ENCODE data around the gene TYROBP.

The TYROBP gene

DNA sequence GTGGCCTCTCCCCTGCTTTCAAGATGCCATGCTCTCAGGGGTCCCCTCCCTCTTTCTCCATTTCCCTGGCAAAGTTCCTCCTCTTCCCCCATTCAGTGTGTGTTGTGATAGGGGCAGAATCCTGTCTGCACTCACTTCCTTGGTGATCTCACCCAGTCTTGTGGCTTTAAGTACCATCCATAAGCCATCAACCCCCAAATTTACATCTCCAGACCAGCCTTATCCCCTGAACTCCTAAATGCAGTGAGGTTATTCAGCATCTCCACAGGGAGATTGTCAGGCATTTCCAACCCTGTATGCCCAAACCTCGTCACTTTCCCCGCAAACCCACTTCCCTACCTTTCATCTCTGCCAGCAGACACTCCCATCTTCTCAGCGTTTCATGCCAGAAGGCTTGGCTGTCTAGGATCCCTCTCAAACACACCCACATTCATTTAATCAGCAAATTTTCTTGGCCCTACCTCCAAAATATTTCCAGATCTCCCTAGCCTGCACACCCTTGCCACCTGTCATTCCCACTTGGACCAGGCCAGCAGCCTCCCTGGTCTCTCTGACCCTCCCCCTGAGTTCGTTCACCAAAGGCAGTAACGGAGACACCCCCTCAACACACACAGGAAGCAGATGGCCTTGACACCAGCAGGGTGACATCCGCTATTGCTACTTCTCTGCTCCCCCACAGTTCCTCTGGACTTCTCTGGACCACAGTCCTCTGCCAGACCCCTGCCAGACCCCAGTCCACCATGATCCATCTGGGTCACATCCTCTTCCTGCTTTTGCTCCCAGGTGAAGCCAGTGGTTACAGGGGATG, 6.0 kb downstream of the TYROBP start, which contains the start of gene HCST:
Gene HCST (plus strand): TSS at position 676 of the 808 bp plus-strand sequence. CDS start 65 bp downstream, at position 741.
- Histone ChIP-seq H3K4me3 (ENCODE audit: low read depth, low read length, poor library complexity, severe bottlenecking) (peak within 1 kb of the TSS; percentile 76), H2AFZ (ENCODE audit: low read length) (no peak within 1 kb of the TSS)

DNA sequence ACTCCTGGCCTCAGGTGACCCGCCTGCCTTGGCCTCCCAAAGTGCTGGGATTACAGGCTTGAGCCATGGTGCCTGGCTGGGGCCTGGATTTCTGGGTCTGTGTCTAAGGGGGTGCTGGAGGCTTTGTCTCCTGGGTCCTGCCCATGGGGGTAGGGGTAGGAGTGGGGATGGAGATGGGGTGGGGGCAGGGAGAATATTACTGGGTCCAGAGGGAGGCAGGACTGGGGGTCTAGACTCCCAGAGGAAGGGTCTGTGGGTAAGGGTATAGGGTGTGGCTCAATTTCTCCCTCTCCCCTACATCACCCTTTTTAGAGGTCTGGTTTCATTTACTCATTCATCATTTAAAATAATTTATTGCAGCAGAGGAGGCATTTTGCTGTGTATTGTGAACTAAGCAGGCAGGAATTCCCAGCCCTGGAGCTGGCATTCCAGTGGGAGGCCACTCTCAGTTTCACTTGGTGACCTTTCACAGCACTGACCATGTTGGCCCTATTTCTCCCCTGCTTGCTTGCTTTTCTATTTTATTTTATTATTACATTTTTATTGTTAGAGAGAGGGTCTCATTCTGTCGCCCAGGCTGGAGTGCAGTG, 6.9 kb downstream of the TYROBP start:
- Histone ChIP-seq H3K9ac (ENCODE audit: low read length) (no peak overlapping the region; the same call in 1 of the 2 replicates), H3K4me3 (ENCODE audit: low read depth, low read length, poor library complexity, severe bottlenecking) (peak overlapping the region; percentile 76), H3F3A (ENCODE audit: insufficient read depth, low read length) (no peaks in the 10 kb centered on the region), H3K9me2 (ENCODE audit: low read depth, low read length) (no peaks in the 10 kb centered on the region), H2AFZ (ENCODE audit: low read length) (no peak overlapping the region), H3K4me2 (ENCODE audit: low read length) (peak overlapping the region; percentile 92; the same call in 1 of the 2 replicates), H3K9me3 (ENCODE audit: low read length) (no peaks in the 10 kb centered on the region), H3K4me1 (ENCODE audit: insufficient read depth, low read length, severe bottlenecking) (peaks cover 39% of the 10 kb centered on the region), H3K27me3 (ENCODE audit: insufficient read depth, low read length) (no peaks in the 10 kb centered on the region), H3K27ac (ENCODE audit: low read depth, low read length, poor library complexity, severe bottlenecking) (peak overlapping the region; percentile 90), H3K79me2 (ENCODE audit: insufficient read depth, low read length) (0 out of 2 replicates have a peak, but pooled peaks cover 3% of the 10 kb centered on the region), H3K36me3 (ENCODE audit: insufficient read depth, low read length) (peaks cover 25% of the 10 kb centered on the region), H4K20me1 (ENCODE audit: insufficient read depth, low read length) (no peaks in the 10 kb centered on the region)
- TF ChIP-seq, protein P1, sequence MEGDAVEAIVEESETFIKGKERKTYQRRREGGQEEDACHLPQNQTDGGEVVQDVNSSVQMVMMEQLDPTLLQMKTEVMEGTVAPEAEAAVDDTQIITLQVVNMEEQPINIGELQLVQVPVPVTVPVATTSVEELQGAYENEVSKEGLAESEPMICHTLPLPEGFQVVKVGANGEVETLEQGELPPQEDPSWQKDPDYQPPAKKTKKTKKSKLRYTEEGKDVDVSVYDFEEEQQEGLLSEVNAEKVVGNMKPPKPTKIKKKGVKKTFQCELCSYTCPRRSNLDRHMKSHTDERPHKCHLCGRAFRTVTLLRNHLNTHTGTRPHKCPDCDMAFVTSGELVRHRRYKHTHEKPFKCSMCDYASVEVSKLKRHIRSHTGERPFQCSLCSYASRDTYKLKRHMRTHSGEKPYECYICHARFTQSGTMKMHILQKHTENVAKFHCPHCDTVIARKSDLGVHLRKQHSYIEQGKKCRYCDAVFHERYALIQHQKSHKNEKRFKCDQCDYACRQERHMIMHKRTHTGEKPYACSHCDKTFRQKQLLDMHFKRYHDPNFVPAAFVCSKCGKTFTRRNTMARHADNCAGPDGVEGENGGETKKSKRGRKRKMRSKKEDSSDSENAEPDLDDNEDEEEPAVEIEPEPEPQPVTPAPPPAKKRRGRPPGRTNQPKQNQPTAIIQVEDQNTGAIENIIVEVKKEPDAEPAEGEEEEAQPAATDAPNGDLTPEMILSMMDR (IDR thresholded peaks at IDR 0.05; ENCODE audit: low read length) = no peak
- no peak for TF ChIP-seq EZH2 (IDR thresholded peaks at IDR 0.05; ENCODE audit: borderline replicate concordance, low read length)

More for the DNA sequence above, 6.0 kb downstream of the TYROBP start, which contains the start of gene HCST:
- TF ChIP-seq, protein P1 (IDR thresholded peaks at IDR 0.05; ENCODE audit: low read length) = no peak
- TF ChIP-seq EZH2 (IDR thresholded peaks at IDR 0.05; ENCODE audit: borderline replicate concordance, low read length) = no peak
- Histone ChIP-seq H3K36me3 (ENCODE audit: insufficient read depth, low read length) (peaks cover 16% of the 10 kb centered on the region), H3K27me3 (ENCODE audit: insufficient read depth, low read length) (no peaks in the 10 kb centered on the region), H3K9me2 (ENCODE audit: low read depth, low read length) (no peaks in the 10 kb centered on the region), H4K20me1 (ENCODE audit: insufficient read depth, low read length) (no peaks in the 10 kb centered on the region), H3K4me2 (ENCODE audit: low read length) (peak within 1 kb of the TSS; percentile 92), H3K4me1 (ENCODE audit: insufficient read depth, low read length, severe bottlenecking) (peaks cover 39% of the 10 kb centered on the region), H3K9me3 (ENCODE audit: low read length) (no peaks in the 10 kb centered on the region), H3K9ac (ENCODE audit: low read length) (peak within 1 kb of the TSS; percentile 83), H3F3A (ENCODE audit: insufficient read depth, low read length) (no peaks in the 10 kb centered on the region), H3K79me2 (ENCODE audit: insufficient read depth, low read length) (0 out of 2 replicates have a peak, but pooled peaks cover 3% of the 10 kb centered on the region), H3K27ac (ENCODE audit: low read depth, low read length, poor library complexity, severe bottlenecking) (peak within 1 kb of the TSS; percentile 90)

DNA sequence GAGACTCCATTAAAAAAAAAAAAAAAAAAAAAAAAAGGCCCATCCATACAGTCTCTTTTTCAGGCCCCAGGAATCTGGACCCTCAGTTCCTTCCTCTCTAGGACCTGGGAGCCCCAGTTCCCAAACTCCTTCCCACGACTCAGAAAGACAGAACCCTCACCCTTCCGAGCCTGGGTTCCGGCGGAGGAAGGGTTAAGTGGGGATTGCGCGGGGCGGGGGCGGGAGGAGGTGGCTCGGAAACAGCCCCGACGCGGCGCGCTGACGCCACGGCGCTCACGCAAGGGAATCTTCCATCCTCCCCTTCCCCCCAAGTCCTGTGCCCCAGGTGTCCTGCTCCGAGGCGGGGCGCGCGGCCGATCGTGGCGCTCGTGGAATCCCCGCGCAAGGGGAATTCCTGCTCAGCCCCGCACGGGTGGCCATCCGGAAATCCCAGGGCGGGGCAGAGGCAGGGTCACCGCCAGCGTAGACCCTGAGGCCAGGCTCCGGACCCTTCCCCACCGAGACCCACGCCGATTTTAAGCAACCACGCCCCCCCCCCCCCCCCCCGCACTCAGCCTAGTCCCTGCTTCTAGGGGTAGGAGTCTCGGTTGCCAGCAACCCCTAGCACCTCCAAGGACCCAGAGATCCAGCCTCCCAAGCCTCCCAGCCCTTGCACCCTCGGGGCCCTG, 8.4 kb downstream of the TYROBP start:
- peak overlapping the region; percentile 76 for H3K4me3 ChIP-seq (ENCODE audit: low read depth, low read length, poor library complexity, severe bottlenecking)
- no peaks in the 10 kb centered on the region for H3K9me2 ChIP-seq (ENCODE audit: low read depth, low read length)
- 0 out of 2 replicates have a peak, but pooled peaks cover 3% of the 10 kb centered on the region for H3K79me2 ChIP-seq (ENCODE audit: insufficient read depth, low read length)
- H2AFZ ChIP-seq (ENCODE audit: low read length) = no peak overlapping the region
- no peaks in the 10 kb centered on the region for H3K27me3 ChIP-seq (ENCODE audit: insufficient read depth, low read length)
- no peaks in the 10 kb centered on the region for H4K20me1 ChIP-seq (ENCODE audit: insufficient read depth, low read length)
- H3K4me2 ChIP-seq (ENCODE audit: low read length) = peak overlapping the region; percentile 75
- H3K27ac ChIP-seq (ENCODE audit: low read depth, low read length, poor library complexity, severe bottlenecking) = peak overlapping the region; percentile 90
- H3K9ac ChIP-seq (ENCODE audit: low read length) = peak overlapping the region; percentile 82
- TF ChIP-seq, protein P1 (IDR thresholded peaks at IDR 0.05; ENCODE audit: low read length) = no peak
- no peaks in the 10 kb centered on the region for H3F3A ChIP-seq (ENCODE audit: insufficient read depth, low read length)
- peaks cover 35% of the 10 kb centered on the region for H3K36me3 ChIP-seq (ENCODE audit: insufficient read depth, low read length)
- no peaks in the 10 kb centered on the region for H3K9me3 ChIP-seq (ENCODE audit: low read length)
- H3K4me1 ChIP-seq (ENCODE audit: insufficient read depth, low read length, severe bottlenecking) = peaks cover 39% of the 10 kb centered on the region

Data from OCI-LY1 (cell line).